GM18519 (cell line): ENCODE results near the gene BMP6.

Experiments used
- ATAC-seq: cut with Tn5 transposase; IDR thresholded peaks from one replicate; pipeline ENCODE4 v1.9.1; 2021; ENCODE audit warnings: mild to moderate bottlenecking, moderate library complexity; ENCODE audit not compliant: unreplicated experiment, low FRiP score

The BMP6 gene

DNA sequence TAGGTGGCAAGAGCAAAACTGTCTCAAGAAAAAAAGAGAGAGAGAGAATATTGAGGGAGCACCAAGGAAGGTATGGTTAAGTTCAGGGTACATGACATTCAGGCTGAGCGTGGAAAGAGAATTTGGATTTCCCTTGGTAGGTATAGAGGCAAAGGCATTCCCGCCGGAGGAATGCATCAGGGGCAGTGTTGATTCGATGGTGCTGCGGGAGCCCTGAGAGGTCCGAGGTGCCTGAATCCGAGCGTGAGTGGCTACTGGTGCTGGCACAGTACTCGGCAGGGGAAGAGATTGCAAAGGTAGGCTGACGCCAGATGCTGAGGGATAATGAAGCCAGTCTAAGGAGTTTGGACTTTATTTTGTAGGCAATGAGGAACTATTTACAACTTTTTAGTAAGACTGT, 20.0 kb downstream of the BMP6 start:
- ATAC-seq: no peak

DNA sequence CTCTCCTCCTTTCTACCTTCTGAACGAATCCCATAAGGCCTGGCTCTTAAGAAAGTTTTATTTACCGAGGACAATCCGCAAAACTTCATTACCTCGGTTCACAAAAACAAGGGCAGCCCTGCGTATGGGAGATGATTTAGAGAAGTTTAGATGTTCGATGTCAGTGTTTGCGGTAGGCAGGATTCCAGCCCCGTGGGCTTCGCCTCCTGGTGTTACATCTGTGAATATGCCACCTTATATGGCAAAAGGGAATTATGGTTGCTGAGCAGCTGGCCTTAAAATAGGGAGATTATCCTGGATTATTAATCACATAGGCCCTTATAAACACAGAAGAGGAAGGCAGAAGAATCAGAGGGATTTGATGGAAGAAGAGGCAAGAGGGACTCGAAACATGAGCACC, 21.1 kb downstream of the BMP6 start:
- ATAC-seq: no peak

DNA sequence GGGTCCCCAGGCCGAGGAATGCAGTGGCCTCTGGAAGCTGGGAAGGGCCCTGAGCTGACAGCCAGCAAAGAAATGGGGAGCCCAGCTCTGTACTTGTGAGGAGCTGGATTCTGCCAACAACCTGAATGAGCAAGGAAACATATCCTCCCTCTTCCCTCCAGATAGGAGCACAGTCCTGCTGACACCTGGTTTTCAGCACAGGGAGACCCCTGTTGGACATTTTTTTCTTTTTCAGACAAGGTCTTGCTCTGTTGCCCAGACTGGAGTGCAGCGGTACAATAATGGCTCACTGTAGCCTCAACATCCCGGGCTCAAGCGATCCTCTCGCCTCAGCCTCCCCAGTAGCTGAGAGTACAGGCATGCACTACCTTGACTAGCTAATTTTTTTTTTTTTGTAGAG, 21.5 kb downstream of the BMP6 start:
- ATAC-seq: no peak

DNA sequence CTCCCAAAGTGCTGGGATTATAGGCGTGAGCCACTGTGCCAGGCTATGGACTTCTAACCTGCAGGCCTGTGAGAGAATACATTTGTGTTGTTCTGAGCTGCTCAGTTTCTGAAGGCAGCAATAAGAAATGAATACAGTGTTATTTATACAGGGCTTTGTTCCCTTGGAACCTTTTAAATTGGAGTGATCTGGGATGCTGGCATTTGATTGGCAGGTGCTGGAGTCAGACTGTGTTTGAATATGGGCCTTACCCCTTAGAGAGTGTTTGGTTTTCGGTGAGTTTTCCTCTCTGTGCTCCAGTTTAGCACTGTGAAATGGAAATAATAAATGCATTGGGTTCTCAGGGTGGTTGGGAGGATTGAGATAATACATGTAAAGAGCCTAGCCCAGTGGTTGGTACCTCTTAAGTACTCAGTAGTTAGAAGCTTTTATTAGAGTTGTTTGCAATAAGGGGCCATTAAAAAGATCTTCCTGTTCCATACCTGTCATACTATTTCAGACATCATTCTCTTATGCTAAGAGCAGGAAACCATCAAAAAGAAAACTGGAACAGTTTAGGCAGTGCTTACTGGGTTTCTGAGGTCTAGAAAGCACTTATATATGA, 22.1 kb downstream of the BMP6 start:
- ATAC-seq: no peak

DNA sequence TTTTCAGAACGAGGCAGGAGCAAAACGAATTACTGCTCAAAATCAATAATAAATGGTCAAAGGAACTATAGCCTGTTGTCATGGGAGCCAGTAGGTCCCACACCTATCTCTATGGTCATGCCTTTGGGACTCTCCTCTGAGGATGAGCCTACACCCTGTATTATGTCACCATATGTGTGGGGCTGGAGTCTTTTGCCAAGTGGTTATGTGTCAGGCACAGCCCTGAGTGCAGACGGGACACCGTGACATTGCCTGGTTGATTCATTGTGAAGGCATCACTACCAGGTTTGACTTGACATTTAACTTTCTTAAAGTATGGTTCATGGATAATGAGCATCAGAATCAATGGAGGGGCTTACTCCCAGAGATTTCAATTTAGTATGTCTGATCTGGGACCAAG, 23.6 kb downstream of the BMP6 start:
- ATAC-seq: no peak

DNA sequence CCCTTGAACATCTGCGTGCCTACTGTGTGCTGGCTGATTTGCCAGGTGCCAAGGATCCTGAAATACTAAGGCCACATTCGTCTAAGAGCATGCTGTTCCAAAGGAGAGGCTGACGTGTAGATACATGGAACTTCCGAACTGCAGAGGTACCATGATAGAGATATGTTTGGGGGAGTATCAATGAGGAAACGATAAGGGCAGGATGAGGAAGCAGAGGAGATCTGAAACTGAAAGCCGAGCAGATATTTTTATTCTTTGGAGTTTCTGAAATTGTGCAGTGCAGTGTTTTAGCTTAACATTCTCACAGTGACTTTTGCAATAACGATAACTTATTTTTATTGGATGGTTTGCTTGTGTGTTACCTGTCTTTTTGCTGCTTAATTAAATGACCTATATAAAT, 24.3 kb downstream of the BMP6 start:
- no peak for ATAC-seq

DNA sequence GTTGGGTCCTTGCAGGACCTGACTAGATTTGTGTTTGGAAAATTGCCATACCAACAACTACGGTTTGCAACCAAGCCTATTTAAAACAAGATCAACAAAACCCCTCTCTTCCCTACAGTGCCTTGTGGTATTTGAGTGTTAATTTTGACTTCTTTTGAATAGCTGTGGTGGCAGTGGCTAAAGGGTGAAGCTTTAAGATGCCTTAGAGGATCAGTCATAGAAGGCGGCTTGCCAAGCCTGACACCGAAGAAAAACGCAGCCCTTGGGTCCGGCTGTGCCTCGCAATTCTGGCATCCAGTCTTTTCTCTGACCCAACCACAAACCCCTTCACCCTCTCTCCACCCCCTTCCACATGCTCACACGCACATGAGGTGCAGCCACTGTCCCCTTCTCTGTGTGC, 32.6 kb downstream of the BMP6 start:
- ATAC-seq: no peak

DNA sequence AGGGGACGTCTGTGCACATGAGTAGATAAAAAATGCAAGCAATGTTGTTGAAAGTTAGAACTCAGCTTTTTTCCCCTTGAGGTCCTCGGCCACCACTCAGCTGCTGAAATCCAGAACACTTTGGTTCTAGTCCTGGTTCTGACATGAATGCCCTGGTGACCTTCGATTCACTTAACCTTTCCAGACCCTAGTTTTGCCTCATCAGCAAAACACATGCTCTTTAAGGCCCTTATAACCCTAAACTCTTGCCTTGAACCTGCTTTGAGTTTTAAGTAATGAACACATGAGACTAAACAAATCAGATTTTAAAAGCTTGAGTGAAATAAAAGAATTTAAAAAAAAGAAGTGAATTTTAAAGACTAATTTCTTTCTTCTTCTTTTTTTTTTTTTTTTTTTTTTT, 33.4 kb downstream of the BMP6 start:
- no peak for ATAC-seq

DNA sequence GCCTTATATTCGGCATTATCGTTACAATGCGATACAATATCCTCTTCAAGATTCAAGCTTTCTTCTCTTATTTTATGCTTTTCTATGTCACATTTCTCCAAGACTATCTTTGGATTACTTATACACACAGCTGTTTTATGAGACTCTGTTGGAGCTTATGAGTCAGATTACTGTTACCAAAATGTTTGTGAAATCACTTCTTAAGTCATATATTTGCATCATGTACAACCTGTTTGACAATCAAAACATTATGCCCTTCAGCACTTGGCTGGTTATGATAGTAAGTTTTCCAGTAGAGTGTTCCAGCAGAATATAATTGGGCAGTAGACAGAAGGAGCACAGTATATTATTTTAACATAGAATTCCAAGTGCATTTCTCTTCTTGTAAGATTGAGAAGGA, 35.2 kb downstream of the BMP6 start:
- ATAC-seq: no peak

DNA sequence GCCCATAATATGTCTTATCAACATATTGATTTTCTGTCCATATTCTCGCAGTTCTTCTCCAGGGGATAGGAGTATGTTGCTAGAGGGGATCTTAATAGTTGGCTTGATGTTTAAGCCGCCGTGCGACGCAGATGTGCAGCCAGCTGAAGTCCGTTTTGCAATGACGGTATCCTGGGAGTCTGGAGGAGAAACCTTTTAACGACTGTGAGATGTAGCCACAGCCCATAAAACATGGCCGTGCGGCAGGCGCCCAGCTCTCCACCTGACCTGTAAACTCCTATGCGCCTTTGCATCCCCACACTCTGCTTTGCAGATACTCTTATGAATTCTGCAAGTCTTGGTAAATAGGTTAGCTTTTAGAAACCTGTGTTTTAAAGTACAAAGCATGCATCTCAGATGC, 36.9 kb downstream of the BMP6 start:
- ATAC-seq: no peak

DNA sequence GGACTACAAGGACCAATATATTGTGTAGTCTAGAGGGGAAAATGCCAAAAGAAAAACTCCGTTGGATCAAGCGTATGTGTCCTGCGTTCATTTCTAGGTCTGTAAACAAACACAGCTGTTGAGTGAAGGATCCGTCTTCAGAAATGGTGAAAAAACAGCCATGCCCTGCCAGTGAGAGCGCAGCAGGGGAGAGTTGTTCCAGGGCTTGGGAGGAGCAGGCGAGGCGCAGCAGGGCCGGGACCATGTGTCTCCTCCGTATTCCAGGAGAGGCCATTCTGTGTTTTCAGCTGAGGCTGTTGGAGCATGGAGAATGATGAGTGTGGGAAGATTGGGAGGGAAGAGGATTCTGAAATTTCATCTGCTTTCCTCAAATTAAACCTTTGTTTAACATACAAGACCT, 38.0 kb downstream of the BMP6 start:
- ATAC-seq: no peak

DNA sequence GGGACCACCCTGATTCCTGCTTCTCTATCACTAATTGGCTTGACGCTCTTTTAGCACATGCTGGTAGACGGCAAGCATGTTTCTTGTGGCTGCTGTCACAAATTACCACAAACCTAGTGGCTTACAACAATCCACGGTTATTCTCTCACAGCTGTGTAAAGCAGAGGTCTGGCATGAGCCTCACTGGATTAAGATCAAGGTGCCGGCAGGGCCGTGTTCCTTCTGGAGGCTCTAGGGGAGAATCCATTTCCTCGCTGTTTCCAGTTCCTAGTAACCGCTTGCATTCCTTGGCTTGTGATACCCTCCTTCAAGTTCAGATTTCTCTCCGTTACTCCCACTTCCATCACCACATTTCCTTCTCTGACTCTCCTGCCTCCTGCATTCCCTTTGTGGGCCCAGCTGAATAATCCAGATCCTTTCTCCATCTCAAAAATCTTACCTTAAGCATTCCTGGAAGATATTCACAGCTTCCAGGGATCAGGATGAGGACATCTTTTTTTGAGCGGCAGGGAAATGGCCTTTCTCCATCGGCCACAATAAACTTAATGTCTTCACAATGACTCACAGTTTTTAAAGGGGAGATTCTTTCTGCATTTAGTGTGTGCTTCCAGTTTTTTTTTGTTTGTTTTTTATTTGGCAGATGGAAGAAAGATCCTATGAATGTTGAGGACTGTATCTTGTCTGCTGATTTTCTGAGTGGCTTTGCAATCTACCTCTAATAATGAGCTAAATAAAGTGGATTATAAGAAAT, 39.9 kb downstream of the BMP6 start:
- no peak for ATAC-seq

DNA sequence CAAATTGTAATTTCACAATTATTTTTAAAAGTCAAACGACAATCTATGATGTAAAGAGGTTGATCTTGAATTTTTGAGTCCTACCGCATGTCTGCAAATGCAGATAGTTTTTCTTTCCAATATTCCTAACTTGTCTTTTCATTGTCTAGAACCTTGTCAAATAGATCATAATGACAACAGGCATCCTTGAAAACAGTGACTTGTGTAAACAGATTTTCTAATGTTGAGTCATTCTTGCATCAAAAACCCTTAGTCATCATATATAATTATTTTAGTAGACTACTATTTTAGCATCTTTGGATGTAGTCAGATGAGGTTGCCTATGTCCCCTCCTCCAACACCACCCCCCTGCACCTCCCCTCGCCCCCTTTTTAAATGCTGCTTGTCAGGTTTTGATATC, 43.8 kb downstream of the BMP6 start:
- no peak for ATAC-seq

DNA sequence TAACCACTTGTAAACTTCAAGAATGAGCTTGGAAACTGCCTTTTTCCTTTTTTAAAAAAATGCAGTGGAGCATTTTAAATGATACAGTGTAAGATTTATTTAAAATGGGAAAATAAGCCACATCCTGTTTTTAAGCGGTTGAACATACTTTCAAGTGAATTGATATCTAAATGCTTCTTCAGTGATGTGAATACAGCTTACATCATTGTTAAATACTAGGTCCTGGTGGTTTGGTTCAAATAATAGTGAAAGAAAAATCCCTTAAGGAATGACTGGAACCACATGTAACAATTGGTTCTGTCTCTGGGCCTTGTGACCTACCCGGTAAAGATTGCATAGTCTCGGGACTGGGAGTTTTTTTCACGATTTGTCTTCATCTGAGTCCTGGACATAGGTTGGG, 44.2 kb downstream of the BMP6 start:
- no peak for ATAC-seq

DNA sequence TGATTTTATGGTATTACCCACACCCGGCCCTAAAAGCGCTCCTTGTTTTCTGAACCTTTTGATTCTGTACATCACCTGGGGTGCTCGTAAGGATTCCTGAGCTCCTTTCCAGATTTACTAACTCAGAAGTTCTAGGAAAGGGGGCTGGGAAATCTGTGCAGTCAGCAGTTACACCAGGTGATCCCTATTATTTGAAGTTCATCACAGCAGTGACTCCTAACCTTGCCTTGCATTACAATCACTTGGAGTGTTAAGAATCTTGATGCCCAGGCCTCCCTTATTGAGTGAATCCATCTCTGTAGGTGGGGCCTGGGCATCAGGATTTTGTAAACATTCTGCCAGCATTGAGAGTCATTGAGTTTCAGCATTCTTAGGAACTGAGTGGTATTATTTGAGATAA, 44.7 kb downstream of the BMP6 start:
- no peak for ATAC-seq

DNA sequence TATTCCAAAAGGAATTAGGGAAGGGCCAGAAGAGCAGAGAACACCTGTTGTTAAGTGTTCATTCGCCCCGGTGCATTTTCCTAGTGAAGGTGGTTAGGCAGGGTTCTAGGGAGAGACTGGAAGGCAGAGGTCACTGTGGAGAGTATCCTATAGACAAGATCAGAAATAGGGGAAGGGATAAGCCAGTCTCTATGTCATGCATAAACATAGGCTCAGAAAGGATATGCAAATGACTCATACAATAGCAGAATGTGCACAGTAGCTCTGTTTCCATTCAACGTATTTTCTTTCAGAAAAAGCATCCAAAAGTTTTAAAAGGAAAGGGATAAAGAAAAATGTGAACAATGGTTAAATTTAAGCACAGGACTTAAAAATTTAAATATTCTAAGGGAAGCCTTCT, 47.4 kb downstream of the BMP6 start:
- ATAC-seq: no peak

DNA sequence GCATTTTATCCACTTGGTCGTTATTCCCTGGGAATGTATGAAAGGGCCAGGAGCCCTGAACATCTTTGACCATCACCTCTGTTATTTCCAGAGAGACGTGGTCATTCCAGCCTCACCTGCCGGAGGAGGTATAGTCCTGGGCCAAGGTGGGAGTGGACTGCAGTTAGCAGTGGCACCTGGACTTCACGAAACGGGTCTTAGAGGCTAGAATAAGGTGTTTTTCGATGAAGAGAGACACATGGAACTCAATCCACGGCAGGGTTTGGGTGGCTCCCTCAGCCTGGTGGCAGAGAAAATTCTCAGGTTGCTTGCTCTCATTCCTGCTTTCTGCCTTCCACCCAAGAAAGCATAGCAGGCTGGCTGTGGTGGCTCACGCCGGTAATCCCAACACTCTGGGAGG, 48.0 kb downstream of the BMP6 start:
- ATAC-seq: no peak

DNA sequence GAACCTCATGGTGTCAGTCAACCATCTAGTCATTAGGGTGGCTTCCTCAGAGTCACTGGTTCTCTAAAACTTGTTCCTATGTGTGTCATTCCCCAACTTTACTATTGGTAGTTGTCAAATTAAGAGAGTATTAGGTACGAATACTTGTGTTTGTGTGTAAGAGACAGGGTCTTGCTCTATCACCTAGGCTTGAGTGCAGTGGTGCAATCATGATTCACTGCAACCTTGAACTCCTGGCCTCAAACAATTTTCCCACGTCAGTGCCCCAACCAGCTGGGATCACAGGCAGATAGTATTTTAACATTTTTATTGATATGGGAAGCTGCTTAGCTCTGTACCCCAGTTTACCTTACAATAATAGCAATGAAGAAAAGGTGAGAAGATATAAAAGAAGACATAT, 50.6 kb downstream of the BMP6 start:
- no peak for ATAC-seq

DNA sequence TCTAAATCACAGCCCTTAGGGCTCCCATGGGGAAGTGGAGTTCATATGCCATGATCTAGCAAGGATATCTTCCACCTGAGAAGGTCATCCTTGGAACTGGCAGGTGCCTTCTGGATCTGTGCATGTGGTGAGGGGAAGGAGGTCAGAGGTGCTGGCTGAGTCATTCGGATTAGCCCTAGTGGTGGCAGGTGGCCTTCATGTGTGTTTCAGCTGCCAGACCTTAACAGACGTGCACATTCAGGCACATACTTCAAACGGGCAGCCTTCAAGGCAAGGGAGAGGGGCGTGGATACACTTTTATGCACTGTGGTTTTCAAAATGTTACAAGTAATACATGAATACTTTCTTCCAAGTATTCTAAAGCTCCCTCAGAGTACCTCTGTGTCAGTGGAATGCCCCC, 51.2 kb downstream of the BMP6 start:
- no peak for ATAC-seq

DNA sequence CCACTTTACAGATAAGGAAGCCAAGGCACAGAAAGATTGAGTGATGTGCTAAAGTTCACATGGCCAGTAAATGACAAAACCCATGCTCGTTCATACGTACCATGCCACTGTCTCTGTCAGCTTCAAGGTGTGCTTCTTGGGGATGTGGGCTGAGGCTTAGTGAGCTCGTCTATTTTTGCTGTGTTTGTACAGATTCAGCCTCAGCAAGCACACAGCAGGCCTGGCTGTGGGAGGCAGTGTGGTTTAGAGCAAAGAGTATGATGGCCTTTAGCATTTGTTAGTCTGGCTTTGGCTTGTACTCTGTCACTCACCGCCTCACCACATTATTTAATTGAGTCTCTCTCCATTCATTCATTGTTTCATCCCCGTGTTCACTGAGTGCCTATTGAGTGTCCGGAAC, 55.3 kb downstream of the BMP6 start:
- ATAC-seq: no peak

DNA sequence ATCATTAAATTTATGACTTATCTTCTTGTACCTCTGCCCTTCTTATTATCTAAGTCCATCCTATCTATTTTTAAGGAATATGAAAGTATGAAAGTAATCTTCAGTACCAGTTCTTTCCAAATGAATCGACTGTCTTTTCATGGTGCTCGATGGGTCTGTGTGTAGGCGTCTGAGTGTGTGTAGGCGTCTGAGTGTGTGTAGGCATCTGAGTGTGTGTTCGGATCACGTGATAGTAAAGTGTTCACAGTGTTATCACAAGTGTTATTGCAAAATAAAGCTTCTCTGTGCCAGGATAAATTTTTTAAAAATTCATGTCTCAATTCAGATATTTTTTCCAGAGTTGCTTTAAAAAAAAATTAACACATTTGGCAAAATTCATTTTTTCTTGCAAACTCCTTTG, 58.3 kb downstream of the BMP6 start:
- no peak for ATAC-seq

DNA sequence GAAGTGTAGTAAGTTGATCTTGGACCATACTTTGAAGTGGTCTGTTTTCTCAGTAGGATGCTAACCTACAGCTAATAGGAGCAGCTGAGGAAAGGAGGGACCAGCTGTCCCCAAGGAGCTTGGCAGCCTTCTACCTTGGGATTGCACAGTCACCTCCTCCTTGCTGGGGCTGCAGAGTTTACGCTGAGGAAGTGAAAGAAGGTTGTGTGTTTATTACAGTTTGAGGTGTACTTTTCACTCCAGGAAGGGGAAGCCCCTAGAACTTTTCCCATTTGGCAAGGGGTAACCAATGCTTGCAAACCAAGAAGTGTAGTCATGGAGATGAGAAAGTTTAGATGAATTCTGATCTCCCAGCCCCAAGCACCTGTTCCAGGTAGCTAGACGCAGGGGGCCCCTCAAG, 58.8 kb downstream of the BMP6 start:
- ATAC-seq: peak; percentile 68
